Tibial nerve (tissue), 3 donors: ENCODE results near the gene ZNF439.

Source experiments
- CTCF ChIP-seq, 5 experiments: fragments of 200-600 bp in 3 of 5; fragments of 450-650 bp in 2 of 5; sonication (generic) in 3 of 5; IDR thresholded peaks; one replicate each; pipeline ENCODE4 v1.5.1; 2016 to 2019; ENCODE audit warnings: antibody characterized with exemption in 5 of 5, mild to moderate bottlenecking in 3 of 5, moderate library complexity in 2 of 5
- POLR2A ChIP-seq, 2 donors: fragments of 450-650 bp; IDR thresholded peaks; one replicate each; pipeline ENCODE4 v1.6.1; 2017; ENCODE audit warnings: antibody characterized with exemption in 2 of 2, mild to moderate bottlenecking in 2 of 2, moderate library complexity in 2 of 2

GRCh38 chr19:11860721-11861120 lies 12.2 kb downstream of the ZNF439 start:
- no peak for TF ChIP-seq CTCF (IDR thresholded peaks at IDR 0.05)
- TF ChIP-seq POLR2A (IDR thresholded peaks at IDR 0.05) = no peak
